ENCODE data around the gene CHRD. TPM values are rescaled to one million over a fixed set of nuclear protein-coding genes. Genes with fewer than 3 reads are reported as not detected.

CHRD gene
- total RNA-seq, 1 donor from 2014 or later = 47.1 TPM

DNA sequence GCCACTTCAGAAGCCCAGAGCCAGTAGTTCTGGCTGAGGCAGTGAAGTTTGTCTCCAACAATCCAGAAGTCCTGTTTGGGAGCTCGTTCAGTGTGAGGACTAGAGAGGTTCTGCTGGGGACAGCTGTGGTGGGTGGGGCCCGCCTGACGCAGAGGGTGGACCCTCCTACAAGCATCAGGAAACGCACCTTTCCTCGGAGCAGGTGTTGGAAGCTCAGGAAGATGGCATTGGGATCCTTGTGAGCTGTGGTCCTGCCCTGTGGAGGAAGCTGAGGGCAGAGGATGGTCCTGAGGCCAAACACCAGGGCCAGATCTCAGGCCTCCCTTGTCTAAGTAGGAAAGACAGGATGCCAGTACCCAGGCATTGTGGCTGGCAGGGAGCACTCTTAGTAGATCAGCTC is 6.9 kb upstream of the CHRD start:
- Mint-ChIP-seq H3K36me3 (ENCODE audit: unreplicated experiment) (no peaks in the 10 kb centered on the region), H3K4me3 (ENCODE audit: unreplicated experiment) (no peak overlapping the region), H3K27ac (ENCODE audit: unreplicated experiment) (no peak overlapping the region), H3K27me3 (ENCODE audit: unreplicated experiment) (peaks cover 5% of the 10 kb centered on the region), H3K4me1 (ENCODE audit: low read depth, unreplicated experiment) (peaks cover 14% of the 10 kb centered on the region), H3K9me3 (ENCODE audit: unreplicated experiment) (peaks cover 3% of the 10 kb centered on the region)
- TF ChIP-seq, protein P1, sequence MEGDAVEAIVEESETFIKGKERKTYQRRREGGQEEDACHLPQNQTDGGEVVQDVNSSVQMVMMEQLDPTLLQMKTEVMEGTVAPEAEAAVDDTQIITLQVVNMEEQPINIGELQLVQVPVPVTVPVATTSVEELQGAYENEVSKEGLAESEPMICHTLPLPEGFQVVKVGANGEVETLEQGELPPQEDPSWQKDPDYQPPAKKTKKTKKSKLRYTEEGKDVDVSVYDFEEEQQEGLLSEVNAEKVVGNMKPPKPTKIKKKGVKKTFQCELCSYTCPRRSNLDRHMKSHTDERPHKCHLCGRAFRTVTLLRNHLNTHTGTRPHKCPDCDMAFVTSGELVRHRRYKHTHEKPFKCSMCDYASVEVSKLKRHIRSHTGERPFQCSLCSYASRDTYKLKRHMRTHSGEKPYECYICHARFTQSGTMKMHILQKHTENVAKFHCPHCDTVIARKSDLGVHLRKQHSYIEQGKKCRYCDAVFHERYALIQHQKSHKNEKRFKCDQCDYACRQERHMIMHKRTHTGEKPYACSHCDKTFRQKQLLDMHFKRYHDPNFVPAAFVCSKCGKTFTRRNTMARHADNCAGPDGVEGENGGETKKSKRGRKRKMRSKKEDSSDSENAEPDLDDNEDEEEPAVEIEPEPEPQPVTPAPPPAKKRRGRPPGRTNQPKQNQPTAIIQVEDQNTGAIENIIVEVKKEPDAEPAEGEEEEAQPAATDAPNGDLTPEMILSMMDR (IDR thresholded peaks at IDR 0.05; ENCODE audit: partially characterized antibody, unreplicated experiment) = no peak
- DNase-seq = no peak

DNA sequence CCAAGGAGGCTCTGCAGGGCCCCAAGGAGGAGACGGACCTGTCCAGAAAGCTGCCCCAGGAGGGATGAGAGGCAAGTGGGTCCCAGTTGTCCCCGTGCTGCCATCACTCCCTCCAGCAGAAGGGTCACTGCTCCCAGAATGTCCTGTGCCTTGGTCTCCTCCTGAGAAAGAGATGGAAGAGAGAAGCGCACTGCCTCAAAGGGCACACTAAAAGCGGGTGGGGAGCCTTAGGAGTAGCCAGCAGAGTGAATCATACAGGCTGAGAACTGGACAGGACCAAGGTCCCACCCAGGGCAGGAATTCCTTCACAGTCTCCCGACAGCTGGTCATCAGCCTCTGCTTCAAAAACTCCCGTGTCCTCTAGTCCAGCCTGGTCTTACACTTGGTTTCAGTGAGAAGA is 6.4 kb upstream of the CHRD start:
- Mint-ChIP-seq H3K27me3 (ENCODE audit: unreplicated experiment) (peaks cover 5% of the 10 kb centered on the region), H3K36me3 (ENCODE audit: unreplicated experiment) (no peaks in the 10 kb centered on the region), H3K4me1 (ENCODE audit: low read depth, unreplicated experiment) (peaks cover 18% of the 10 kb centered on the region), H3K9me3 (ENCODE audit: unreplicated experiment) (peaks cover 5% of the 10 kb centered on the region), H3K4me3 (ENCODE audit: unreplicated experiment) (no peak overlapping the region), H3K27ac (ENCODE audit: unreplicated experiment) (no peak overlapping the region)
- DNase-seq = no peak
- TF ChIP-seq, protein P1 (IDR thresholded peaks at IDR 0.05; ENCODE audit: partially characterized antibody, unreplicated experiment) = no peak

DNA sequence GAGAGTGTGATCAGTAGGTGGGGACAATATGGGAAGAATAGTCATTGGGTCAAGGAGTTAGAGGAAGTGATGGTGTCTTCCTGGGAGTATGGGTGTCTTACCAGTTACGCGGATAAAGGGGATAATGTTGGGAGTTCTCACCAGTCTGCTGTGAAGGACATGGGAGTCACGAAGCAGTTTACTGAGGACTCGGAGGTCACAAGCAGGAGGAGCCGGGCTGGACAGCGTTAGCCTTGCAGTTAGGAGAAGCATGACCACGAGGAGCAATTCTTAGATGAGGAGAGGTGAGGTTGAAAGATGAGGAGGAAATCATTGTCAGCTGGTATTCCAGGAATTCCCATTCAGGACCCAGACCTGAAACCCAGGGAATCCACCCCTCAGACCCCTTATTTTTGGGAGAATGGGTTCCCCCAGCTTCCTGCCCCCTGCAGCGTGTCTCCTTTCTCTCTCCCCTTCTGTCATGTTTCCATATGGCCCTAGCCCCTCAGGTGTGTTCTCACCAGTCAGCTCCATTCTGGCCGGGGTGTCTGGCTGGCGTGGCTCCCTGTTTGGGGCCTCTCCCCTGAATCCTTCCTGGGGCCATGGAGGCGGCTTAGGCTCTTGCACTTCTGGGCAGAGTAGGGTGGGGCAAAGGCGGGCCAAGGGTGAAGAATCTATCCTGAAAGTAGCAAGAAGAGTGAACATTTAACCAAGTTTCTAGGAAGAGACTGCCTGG is 4.0 kb upstream of the CHRD start:
- Mint-ChIP-seq H3K4me3 (ENCODE audit: unreplicated experiment) (no peak overlapping the region), H3K9me3 (ENCODE audit: unreplicated experiment) (peaks cover 11% of the 10 kb centered on the region), H3K27ac (ENCODE audit: unreplicated experiment) (no peak overlapping the region), H3K4me1 (ENCODE audit: low read depth, unreplicated experiment) (peaks cover 28% of the 10 kb centered on the region), H3K27me3 (ENCODE audit: unreplicated experiment) (peaks cover 13% of the 10 kb centered on the region), H3K36me3 (ENCODE audit: unreplicated experiment) (no peaks in the 10 kb centered on the region)
- TF ChIP-seq, protein P1 (IDR thresholded peaks at IDR 0.05; ENCODE audit: partially characterized antibody, unreplicated experiment) = no peak
- no peak for DNase-seq

DNA sequence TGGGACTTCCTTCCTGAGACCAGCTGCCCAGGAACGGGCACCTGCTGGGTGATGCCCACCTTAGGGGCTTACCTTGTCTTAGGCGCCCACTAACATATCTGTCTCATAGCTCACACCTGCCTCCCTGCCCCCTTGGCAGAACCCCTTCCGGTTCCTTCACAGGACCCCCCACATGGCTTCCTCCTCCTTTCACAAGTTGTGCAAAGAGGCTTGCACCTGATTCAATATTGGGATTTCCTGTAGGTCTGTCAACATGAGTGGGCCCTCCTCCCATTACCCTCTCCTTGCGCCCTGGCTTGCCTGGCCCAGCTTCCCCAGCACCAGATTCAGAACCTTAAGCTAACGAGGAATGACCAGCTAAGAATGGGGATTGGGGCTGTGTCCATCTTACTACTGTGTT is 2.5 kb upstream of the CHRD start:
- Mint-ChIP-seq H3K36me3 (ENCODE audit: unreplicated experiment) (no peaks in the 10 kb centered on the region), H3K27me3 (ENCODE audit: unreplicated experiment) (peaks cover 13% of the 10 kb centered on the region), H3K4me3 (ENCODE audit: unreplicated experiment) (peak overlapping the region; percentile 84), H3K9me3 (ENCODE audit: unreplicated experiment) (peaks cover 11% of the 10 kb centered on the region), H3K27ac (ENCODE audit: unreplicated experiment) (peak overlapping the region; percentile 68), H3K4me1 (ENCODE audit: low read depth, unreplicated experiment) (peaks cover 21% of the 10 kb centered on the region)
- TF ChIP-seq, protein P1 (IDR thresholded peaks at IDR 0.05; ENCODE audit: partially characterized antibody, unreplicated experiment) = no peak
- DNase-seq = no peak

DNA sequence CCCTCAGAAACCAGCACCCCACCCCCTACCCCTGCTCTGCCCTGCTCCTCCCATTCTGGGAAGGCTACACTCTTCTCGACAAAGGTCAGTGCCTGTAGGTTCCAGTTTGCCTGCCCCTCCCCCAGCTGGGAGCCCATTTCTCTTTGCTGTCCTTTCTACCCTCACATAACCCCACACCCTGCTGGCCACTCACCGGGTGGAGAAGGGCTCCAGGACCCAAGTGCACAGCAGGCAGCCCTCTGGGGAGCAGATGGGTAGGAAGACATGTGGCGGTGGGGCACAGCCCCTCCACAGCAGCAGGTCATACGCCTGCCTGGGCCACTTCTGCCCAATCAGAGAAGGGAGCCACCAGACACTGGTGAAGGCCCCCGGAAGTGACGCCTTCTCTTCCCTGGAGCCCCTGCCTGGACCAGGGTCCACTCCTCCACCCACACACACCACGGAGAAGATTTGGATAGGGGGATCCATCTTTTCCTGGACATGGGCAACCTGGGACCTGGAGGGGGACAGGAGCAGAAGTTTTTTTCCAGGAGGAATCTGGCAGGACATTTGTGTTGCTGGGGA is 1.9 kb upstream of the CHRD start, which contains the start of gene THPO:
THPO (minus strand) TSS at position 326 of the 564 bp plus-strand sequence. CDS start 1,948 bp downstream, outside the sequence.
- Mint-ChIP-seq H3K4me3 (ENCODE audit: unreplicated experiment) (peak within 1 kb of the TSS; percentile 84), H3K27ac (ENCODE audit: unreplicated experiment) (peak within 1 kb of the TSS; percentile 68), H3K9me3 (ENCODE audit: unreplicated experiment) (peaks cover 11% of the 10 kb centered on the region), H3K36me3 (ENCODE audit: unreplicated experiment) (no peaks in the 10 kb centered on the region), H3K4me1 (ENCODE audit: low read depth, unreplicated experiment) (peaks cover 19% of the 10 kb centered on the region), H3K27me3 (ENCODE audit: unreplicated experiment) (peaks cover 13% of the 10 kb centered on the region)
- peak; percentile 64 for DNase-seq
- TF ChIP-seq, protein P1 (IDR thresholded peaks at IDR 0.05; ENCODE audit: partially characterized antibody, unreplicated experiment) = no peak
